GM04503 (cell line): ENCODE results near the gene TCF7L2.

ENCODE experiments used
- DNase-seq: peaks from one replicate; pipeline ENCODE4 v3.0.0-alpha.2; 2012; ENCODE audit warnings: low read depth

TCF7L2 gene

DNA sequence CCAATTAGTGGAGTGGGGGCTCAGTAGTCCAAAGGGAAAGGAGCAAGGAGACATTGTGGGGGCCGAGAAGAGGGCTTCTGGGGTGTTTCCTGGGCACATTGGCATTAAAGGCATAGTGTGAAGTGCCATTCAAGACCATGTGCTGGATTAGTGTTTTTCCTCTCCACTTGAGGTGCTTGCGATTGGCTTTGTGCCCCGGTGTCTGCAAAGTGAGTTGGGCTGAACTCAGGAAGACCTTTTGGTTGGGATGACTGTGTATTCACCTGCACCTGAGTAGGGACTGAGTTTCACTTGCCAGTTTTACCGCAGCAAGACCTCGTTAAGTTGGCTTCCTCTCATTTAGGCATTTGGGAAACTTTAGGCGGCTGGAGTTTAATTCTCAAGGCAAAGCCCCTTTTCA lies 73.0 kb downstream of the TCF7L2 start:
- DNase-seq, result no peak

DNA sequence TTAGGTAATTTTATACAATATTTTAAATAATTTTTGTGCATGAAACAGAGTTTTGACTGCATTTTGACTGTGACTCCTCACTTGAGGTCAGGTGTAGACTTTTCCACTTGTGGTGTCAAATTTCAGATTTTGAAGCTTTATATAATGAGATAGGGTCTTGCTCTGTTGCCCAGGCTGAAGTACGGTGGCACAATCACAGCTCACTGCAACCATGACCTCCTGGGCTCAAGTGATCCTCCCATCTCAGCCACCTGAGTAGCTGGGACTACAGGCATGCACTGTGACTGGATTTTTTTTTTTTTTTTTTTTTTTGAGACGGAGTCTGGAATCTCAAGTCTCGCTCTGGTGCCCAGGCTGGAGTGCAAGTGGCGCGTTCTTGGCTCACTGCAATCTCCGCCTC lies 74.9 kb downstream of the TCF7L2 start:
- DNase-seq, result no peak

DNA sequence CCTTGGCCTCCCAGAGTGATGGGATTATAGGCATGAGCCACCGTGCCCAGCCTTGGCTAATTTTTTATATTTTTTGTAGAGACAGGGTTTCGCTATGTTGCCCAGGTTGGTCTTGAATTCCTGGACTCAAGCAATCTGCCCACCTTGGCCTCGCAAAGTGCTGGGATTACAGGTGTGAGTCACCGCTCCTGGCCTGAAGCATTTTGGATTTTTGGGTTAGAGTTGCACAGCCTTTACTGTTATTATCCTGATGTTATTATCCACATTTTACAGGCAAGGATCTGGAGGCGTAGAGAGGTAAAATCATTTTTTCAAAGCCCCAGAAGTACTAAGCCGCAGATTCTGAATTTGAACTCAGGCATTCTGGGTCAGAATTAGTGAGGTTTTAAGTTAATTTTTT lies 75.4 kb downstream of the TCF7L2 start:
- DNase-seq, result no peak

DNA sequence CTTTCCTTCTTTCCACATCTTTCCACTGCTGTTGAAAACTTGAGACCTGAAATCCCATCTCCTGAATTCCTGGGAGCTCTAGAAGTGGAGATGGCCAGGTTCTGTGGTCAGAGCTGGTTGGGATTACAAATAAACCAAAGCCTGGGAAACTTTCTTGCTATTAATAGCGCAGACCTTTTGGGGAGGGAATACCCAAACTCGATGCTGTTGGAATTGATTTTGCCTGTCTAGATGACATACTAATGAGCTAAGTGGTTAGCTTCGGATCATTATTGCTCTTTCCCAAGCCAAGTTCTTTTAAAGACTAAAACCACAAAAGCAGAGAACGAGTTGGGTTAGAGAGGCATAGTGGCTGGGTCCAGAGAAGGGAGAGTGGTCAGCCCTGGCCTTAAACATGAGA lies 76.6 kb downstream of the TCF7L2 start:
- DNase-seq, result peak; percentile 81

DNA sequence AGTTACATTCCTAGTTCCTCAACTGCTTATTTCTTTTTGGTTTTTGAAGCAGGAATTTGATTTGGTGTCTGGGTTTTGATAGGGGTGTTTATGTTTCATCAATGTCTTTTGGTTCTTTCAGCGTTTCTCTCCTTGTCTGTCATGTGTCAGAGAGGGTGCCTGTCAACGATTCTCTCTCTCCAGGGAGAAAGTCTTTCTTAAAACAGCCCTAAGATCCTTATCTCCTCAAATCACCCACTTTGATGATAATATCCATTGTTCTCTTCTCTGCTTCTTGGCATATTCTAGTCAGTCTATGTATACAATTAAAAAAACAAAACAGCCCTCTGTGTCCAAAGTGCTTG lies 77.2 kb downstream of the TCF7L2 start:
- DNase-seq, result no peak

DNA sequence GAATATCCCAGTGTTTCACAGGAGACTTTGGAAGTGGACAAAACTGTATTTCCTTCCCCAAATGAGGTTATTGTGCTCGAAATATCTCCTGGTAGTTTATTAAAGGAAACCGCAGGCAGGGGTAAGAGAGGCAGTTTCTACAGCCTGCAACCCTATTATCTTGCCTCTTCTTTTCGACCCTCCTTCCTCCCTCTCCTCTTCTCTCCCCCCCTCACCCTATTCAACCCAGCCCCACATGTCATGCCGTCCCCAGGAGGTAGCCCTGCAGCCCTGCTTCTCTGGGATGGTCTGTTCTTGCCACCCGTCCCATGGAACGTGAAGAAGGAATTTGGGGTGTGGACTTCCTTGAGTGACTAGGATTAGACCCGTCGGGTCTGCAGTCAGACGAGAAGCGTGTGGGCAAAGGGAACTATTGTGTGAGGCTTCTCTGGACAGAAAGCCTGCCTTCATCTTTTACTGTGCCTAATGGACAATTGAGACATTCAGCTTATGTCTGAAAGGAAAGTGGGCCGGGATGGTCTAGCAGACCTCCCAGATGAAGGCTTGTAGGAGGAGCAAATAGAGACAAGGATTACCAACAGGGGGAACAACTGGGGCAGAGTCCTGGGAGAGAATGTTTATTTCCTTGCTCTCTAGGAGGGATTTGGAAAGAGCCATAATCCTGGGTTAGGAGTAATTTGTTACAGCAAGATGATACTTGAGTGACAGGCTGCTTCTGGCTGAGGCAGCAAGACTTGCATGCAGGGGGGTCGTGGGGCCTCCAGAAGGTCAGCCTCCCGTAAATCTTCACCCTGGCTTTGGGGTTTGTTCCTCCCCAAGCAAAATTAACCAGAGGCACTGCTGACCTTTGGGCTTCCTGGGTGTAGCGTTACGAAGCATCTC lies 77.8 kb downstream of the TCF7L2 start:
- no peak for DNase-seq

DNA sequence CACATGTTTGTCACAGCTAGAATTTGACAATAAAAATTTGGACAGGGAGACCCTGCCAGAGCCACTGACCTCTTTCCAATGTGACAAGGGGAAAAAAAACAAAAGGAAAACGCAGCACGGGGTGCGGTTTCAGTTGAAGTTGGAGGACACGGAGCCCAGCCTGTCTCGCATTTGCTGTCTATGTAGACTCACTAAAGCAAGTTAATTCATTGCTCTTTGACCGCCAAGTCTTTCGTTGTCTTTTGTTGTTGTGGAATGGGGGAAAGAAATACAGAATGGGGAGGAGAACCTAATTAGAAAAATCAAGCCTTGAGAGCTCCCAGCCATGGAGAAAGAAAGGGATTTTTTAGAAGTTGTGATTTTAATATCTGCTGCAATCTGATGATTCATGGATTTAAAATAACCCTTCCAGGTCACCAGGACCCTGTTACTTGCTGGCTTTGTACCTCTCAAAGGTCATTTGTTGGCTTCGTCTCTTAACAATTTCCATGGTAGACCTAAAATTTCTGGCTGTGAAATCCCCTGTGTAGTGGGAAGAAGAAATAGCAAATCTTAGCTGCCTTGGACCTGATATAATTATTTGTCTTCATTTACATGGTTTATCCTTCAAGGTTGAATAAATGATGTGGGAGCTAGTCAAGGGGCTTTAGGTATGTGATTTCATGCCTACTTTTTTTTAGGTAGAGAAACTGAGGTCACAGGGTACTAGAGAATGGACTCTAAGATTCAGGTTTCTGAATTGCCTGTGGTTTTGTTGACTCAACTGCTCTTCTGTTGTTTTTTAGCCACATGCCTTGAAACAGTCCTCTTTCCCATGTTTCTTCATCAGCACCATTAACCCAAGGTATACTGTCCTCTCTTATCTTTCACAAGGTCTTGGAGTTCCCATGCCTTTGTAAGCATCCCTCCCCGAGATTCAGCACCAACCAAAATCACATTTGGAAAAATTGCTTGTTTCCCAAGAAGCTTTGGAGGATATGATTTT lies 78.7 kb downstream of the TCF7L2 start:
- DNase-seq, result no peak

DNA sequence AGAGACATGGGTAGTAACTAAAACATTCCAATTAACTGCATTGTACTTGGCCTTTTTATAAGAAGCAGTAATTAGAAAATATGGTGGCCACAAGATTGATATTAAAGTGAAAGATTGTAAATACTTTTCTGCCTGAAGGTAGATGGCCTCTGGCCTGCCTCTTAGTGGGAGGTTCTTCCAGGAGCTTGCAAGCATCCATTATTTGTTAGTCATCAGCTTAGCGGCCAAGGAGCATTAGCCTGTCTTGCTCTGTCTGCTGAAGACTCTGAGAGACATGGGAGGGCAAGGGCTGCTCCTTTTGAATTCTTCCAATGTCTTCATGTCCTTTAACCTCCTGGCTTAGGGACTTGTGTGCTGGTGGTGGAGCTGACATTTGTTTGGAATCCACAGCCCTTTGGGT lies 80.4 kb downstream of the TCF7L2 start:
- DNase-seq, result no peak

DNA sequence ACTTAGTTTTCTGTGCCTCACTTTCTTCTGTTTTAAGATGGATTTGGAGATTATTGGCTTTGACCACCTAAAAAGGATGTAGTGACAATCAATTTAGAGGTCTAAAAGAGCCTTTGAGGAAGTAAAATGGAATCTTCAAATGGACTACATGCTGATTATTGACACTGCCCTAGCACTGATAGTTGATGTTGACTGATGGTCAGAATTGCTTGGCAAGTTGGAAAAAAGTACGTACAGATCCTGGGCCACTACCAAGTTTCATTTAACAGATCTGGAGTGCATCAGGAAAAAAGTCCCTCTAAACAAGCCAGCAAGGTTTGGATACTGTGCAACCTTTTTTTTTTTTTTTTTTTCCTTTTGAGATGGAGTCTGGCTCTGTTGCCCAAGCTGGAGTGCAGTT lies 81.1 kb downstream of the TCF7L2 start:
- no peak for DNase-seq

DNA sequence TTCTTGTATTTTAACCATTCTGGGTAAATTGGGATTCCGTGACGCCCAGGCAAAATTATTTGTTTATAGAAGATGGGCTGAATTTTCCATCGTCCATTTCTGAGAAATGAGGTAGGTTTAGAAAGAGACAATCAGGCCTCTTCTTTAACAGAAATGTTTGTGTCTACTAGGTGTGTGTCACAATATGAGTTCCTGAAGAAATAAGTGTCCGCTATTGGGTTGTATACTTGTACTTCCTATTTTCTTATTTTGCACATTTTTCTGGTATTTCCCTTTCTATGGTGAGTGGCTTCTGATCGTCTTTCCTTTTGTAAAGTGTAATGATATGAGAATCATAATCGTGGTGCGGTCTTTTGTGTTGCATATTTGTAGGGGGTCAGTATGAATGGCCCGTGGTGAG lies 83.9 kb downstream of the TCF7L2 start:
- DNase-seq, result no peak

DNA sequence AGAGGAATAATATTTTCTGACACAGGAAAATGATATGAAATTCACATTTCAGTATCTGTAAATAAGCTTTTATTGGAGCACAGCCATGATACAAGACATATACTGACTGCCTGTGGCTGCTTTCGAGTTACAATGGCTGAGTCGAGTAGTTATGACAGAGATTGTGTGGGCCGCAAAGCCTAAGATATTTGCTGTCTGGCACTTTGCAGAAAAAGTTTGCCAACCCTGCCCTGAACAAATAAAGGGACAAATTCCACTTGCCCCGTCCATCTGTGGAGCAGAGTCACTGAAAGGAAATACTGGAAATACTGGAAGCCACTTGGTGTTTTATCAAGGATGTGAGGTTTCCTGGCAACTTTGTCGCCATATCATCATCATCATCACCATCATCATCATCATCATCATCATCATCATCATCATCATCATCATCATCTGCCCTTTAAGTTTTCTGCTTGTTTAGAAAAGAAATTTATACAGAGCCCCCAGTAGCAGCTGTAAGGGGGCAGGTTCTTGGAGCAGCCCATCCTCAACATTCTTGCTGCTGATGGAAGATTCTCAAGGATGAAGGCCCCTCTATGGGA lies 85.8 kb downstream of the TCF7L2 start:
- DNase-seq, result no peak

DNA sequence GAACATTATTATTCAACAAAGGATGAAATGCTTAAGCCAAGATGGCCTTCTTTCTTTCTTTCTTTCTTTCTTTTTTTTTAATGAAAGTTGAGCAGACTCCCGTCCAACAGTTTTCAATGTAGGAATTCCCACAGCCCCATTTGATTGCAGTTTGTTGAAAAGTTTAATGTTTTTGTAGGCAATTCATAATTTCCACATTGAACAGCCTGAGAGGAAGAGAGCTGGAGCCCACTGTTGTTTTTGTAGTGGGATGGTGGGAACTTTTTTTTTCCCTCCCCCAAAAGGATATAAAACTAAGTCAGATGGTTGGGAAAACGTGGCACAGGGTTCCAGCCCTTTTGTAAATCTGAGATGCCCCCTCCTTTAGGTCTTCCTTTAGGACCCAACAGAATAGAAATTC lies 86.6 kb downstream of the TCF7L2 start:
- no peak for DNase-seq

DNA sequence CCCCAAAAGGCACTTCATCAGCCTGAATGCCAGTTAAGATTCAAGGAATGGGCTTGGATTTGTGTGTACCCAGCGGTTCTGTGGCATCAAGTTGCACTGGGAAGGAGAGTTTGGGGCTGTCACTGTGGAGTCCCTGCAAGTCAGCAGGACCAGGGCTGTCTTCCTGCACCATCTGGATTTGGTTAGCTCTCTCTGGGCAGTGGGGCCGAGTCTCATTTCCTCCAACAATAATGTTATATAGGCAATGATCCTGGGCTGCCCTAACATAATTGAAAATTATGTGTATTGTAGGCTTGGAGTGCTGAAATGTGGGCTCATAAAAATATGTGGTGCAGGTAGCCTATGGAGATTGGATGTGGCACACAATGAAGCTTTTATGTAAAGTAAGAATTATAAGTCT lies 87.2 kb downstream of the TCF7L2 start:
- DNase-seq, result no peak

DNA sequence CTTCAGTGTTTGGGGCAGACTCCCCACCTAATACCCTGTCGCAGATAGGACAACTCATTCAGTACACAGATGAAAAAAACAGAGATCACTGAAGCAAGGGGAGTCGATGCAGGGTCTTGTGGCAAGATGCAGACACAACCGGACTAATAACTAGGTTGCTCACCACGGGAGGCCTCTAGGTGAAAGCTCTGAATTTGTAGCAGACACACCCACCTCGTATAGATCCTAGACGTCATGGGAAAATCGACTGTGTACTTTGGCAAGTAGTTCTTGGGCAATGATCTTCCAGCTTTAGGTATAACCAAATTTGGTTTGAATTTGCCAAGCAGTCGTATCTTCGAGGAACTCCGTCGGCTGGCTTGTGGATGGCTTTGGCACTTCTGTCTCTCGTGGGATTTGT lies 88.1 kb downstream of the TCF7L2 start:
- DNase-seq, result no peak

DNA sequence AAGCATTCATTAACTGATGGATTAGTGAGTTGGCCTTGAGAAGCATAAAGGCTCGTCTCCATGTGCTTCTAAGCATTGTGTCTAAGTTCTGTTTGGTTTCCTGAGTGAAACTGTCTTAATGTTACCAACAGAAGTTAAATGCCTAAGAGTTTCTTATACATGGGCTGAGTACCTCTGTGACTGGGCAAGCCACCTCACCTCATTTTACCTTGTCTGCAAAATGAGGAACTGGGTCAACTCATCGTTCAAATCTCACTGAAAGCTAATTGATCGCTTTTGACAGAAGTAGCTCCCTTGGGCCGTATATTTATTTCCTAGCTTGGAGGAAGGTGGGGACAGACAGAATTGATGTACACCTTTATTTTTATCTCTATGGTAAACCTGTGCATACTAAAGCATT lies 88.9 kb downstream of the TCF7L2 start:
- DNase-seq, result no peak

DNA sequence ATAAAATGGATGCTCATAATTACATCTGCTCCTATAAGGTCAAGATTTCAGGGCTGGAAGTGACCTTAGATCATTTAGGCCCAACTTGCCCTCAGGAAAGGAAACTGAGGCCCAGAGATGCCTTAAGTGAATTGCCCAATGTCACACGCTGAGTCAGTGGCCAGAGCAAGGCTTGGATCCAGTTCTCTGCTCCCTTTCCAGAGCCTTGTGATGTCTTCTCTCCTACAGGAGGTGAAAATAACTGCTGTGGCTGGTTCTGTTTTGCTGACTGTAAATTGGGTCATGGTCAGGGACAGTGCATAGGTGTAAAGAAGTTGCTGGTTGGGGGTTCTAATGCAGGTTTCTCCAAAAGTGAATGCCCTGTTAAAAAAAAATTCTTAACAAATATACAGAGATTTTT lies 91.3 kb downstream of the TCF7L2 start:
- no peak for DNase-seq

DNA sequence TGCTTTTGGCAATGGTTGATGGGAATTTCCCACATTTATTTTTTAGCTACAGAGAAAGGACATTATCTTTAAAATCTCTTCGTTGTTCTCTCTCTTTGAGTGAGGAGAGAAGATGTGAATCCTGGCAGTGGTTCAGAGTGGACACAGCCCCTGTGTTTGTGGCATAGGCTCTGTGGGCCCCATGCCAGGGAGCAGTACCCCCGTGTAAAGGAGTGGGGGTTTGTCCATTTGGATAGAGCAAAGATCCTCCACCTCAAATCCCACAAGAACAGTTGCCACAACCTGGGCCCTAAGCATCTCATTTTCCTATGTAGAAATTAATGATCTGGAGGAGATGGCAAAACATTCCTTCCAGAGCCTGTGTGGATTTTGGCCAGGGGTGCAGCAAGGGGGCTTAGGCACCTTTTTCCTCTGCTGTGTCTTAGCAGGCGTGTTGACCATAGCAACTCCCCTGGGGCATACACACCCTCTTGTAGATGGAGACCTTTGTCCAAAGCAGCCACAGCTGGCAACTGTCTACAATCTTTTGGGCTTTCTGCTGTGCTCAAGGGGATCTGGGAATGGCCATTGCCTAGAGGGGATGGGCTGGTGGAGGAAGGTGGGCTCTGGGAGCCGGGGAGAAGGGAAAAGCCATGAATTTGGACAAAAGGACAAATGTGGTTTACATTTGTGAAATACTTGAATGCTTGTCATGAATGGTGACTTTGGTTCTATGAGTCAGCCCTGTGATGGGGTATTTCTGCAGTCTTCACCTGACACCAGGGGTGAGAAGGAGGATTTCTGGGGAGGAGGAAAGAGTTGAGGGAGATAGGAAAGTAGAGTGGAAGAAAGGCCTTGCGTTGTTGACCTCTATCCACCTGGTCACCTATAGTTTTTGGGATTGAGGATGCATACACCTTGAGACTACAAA lies 92.0 kb downstream of the TCF7L2 start:
- DNase-seq, result no peak

DNA sequence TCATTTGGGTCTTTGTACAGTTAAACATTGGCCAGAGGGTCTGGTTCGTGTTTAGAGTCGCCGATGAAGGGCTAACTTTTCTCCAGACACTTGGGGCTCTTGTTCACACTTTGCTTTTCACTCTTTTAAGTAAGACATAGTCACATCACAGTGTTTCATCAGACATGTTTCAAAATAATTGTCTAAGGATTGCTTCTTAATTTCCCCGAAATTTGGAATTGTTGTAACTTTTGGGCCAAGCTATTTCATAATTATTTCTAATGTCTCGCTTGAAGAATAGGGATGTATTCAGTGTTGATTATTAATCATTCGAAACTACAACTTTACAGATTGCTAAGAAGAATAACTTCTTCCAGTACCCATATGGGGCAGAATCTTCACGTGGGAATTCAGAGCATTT lies 92.8 kb downstream of the TCF7L2 start:
- DNase-seq, result no peak

DNA sequence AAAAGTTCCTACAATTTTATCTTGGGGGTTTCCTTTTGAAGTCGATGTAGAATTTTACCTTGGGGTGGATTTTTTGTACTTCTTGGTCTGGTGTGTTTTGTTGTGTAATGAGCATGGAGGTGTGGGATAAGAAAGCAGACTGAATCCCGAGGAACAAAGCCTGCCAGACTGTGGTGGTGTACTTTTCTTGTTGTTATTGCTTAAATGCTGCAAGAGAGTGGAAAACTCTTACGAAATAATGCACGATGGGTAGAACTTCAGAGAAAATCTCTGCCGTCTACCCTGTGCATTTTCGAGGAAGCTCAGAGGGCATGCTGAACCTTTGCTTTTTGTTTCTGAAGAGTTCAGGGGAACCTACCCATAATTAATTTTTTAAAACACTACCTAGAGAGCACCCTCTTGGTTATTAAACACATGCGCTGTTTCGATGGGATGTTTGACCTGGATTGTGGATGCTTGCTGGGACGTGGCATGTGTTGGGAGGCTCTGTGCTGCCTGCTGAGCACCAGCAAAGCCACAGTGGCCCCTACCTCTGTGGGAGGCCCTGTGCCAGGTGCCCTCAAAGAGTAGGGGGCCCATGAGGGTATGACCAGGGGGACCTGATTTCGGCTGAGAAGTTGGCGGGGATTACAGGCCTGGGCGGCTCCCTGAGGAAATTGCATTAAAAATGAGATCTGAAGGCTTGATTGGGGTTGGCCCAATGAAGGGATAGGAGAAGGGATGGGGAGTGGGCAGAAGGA lies 94.1 kb downstream of the TCF7L2 start:
- DNase-seq, result no peak

DNA sequence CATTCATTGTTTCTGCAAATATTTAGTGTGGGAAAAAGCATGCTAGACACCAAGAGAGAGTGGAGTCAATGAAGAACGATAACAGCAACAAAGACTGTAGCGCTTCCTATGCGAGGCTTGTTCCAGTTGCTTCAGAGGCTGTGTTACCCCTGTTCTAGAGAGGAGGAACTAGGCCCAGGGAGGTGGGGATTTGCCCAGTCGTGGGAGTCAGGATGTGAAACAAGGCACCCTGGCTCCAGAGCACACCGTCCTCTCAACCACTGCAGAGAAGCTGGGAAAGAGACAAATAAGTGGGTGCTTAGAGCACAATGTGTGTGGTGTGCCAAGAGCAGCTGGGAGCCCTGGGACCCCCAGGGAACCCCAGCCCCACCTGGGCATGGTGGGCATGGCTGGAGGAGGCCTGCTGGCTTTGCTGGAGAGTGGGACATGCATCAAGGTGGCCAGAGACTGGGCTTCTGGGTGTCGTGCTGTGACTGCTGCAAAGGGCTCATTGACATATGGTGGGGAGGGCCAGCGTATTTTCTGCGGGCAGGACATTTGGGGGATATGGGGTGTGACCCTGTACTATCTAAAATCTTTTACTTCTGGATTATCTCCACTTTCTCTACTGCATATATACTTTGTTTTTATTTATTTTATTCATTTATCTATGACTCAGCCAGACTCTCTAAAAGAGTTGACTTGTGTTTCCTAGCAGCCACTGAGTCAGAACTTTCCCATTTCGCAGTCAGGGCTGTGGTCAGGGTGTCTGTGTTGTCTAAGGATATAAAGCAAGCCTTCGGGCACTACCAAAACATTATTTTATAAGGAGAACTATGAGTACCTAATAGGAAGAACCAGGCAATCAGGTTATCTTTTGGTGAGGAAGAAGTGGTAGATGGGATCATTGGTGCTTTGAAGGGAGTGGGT lies 95.4 kb downstream of the TCF7L2 start:
- peak; percentile 83 for DNase-seq
